ENCODE results near the gene MMP28.

MMP28 gene

DNA sequence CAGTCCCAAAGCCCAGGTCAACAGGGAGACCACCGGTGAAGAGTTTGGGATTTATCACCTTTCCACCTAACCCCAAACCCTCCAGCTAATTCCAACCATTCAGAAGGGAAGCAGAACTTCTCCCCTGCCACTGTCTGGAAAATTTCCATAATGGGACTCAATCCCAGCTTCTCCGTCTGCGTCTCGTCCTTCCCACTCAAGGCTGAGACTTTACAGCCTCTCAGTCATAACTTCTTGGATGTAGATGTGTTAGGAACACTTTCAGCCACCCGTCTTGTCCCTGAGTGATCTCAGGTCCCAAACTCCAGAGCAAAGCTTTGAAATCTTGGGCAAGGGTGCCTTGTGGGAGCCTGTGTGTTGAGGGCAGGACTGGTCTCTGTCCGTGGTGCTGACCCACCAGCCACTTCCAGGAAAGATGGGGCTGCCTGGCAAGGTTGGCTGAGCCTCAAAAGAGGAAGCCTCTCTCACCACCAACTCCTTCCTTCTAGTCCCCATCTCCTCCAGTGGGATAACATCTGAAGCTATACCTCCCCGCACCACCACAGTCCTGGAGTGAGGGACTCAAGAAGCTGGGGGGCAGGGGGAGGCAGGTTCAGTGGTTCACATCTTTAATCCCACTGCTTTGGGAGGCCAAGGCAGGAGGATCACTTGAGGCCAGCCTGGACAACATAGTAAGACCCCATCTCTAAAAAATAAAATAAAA is 51.7 kb downstream of the MMP28 start:
- ChIA-PET POLR2A (no interaction called here), CTCF (interaction anchor here (2.1 to 2.2 kb wide), 2 partner anchors 20 to 131 kb away, joined by 7 to 9 read pairs; no protein-coding TSS in a partner anchor)
- no peak for DNase-seq (ENCODE audit: extremely low spot score)
- TF ChIP-seq FOXM1 (IDR thresholded peaks at IDR 0.05; ENCODE audit: borderline replicate concordance) (no peak), ARNT (IDR thresholded peaks at IDR 0.05) (no peak), ZNF384 (IDR thresholded peaks at IDR 0.05) (no peak), SUZ12 (IDR thresholded peaks at IDR 0.05) (no peak), CTBP1 (IDR thresholded peaks at IDR 0.05; ENCODE audit: borderline replicate concordance) (no peak), NFRKB (IDR thresholded peaks at IDR 0.05) (no peak), HDGF (IDR thresholded peaks at IDR 0.05; ENCODE audit: borderline replicate concordance) (no peak), ELF4 (IDR thresholded peaks at IDR 0.05) (no peak), SP1 (IDR thresholded peaks at IDR 0.05) (no peak), LEF1 (IDR thresholded peaks at IDR 0.05; ENCODE audit: borderline replicate concordance) (no peak), FOXK2 (IDR thresholded peaks at IDR 0.05) (no peak), TARDBP (IDR thresholded peaks at IDR 0.05) (no peak), FOXA1 (IDR thresholded peaks at IDR 0.05) (no peak), L3MBTL2 (conservative IDR thresholded peaks at IDR 0.05) (no peak), BHLHE40 (IDR thresholded peaks at IDR 0.05; ENCODE audit: borderline replicate concordance) (no peak)
- TF ChIP-seq, protein P1, sequence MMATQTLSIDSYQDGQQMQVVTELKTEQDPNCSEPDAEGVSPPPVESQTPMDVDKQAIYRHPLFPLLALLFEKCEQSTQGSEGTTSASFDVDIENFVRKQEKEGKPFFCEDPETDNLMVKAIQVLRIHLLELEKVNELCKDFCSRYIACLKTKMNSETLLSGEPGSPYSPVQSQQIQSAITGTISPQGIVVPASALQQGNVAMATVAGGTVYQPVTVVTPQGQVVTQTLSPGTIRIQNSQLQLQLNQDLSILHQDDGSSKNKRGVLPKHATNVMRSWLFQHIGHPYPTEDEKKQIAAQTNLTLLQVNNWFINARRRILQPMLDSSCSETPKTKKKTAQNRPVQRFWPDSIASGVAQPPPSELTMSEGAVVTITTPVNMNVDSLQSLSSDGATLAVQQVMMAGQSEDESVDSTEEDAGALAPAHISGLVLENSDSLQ (IDR thresholded peaks at IDR 0.05), result no peak

DNA sequence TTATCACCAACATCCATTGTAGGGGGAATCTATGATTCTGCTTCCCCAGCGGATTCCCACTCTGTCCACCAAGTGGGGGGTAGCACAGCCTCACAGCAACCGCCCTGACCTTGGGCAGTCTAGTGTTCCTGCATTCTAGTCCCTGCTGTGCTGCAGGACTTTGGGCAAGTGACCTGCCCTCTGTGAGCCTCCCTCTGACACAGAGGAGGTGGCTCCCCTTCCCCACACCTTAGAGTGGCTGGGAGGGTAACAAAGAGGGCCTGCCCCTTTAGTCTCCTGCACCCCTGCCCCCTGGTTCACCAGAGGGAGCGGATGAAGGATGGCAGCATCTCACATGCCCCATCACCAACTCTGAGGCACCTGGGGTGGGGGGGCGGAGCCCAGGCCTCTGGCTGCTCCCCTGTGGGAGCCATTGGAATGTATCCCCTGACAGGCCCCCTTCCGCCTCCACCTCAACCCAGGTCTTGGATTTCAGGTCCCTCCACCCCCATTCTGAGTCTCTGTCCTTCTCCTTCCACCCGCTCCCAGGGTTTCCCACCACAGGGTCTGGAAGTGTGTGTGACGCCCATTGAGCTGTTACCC is 52.5 kb downstream of the MMP28 start:
- DNase-seq (ENCODE audit: extremely low spot score), result no peak
- CTCF ChIA-PET, result interaction anchor here (2.1 to 2.2 kb wide), 2 partner anchors 21 to 130 kb away, joined by 7 to 9 read pairs; no protein-coding TSS in a partner anchor
- POLR2A ChIA-PET, result no interaction called here
- TF ChIP-seq LEF1 (IDR thresholded peaks at IDR 0.05; ENCODE audit: borderline replicate concordance) (no peak), ZNF384 (IDR thresholded peaks at IDR 0.05) (no peak), SP1 (IDR thresholded peaks at IDR 0.05) (no peak), L3MBTL2 (conservative IDR thresholded peaks at IDR 0.05) (no peak), NFRKB (IDR thresholded peaks at IDR 0.05) (no peak), ELF4 (IDR thresholded peaks at IDR 0.05) (no peak), BHLHE40 (IDR thresholded peaks at IDR 0.05; ENCODE audit: borderline replicate concordance) (no peak), CTBP1 (IDR thresholded peaks at IDR 0.05; ENCODE audit: borderline replicate concordance) (no peak), HDGF (IDR thresholded peaks at IDR 0.05; ENCODE audit: borderline replicate concordance) (no peak), FOXA1 (IDR thresholded peaks at IDR 0.05) (no peak), SUZ12 (IDR thresholded peaks at IDR 0.05) (no peak), TARDBP (IDR thresholded peaks at IDR 0.05) (no peak), FOXK2 (IDR thresholded peaks at IDR 0.05) (no peak), FOXM1 (IDR thresholded peaks at IDR 0.05; ENCODE audit: borderline replicate concordance) (no peak), ARNT (IDR thresholded peaks at IDR 0.05) (no peak)
- TF ChIP-seq, protein P1 (IDR thresholded peaks at IDR 0.05), result no peak

DNA sequence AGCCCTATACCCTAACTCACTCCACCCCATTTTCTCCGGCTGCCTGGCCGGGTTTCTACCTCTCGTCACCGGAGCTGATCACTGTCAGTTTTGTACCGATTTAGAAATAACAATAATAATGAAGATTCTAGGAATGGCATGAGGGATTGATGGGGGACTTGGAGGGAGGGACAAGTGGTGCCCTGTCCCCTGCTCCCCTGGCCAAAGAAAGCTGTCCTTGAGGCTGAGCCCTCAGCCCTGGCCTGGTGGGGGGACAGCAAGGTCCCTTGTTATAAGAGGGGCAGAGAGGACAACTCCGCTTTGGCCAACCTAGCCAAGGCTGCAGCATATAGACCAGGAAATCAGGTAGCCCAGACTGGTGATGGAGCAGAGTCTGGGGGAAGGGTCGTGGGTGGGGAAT is 52.9 kb downstream of the MMP28 start:
- ChIA-PET CTCF (no interaction called here), POLR2A (no interaction called here)
- TF ChIP-seq ELF4 (IDR thresholded peaks at IDR 0.05), result no peak
- TF ChIP-seq SUZ12 (IDR thresholded peaks at IDR 0.05), result no peak
- TF ChIP-seq L3MBTL2 (conservative IDR thresholded peaks at IDR 0.05), result no peak
- no peak for TF ChIP-seq BHLHE40 (IDR thresholded peaks at IDR 0.05; ENCODE audit: borderline replicate concordance)
- TF ChIP-seq FOXK2 (IDR thresholded peaks at IDR 0.05), result no peak
- TF ChIP-seq LEF1 (IDR thresholded peaks at IDR 0.05; ENCODE audit: borderline replicate concordance), result no peak
- no peak for TF ChIP-seq FOXA1 (IDR thresholded peaks at IDR 0.05)
- TF ChIP-seq FOXM1 (IDR thresholded peaks at IDR 0.05; ENCODE audit: borderline replicate concordance), result no peak
- TF ChIP-seq SP1 (IDR thresholded peaks at IDR 0.05), result no peak
- no peak for DNase-seq (ENCODE audit: extremely low spot score)

DNA sequence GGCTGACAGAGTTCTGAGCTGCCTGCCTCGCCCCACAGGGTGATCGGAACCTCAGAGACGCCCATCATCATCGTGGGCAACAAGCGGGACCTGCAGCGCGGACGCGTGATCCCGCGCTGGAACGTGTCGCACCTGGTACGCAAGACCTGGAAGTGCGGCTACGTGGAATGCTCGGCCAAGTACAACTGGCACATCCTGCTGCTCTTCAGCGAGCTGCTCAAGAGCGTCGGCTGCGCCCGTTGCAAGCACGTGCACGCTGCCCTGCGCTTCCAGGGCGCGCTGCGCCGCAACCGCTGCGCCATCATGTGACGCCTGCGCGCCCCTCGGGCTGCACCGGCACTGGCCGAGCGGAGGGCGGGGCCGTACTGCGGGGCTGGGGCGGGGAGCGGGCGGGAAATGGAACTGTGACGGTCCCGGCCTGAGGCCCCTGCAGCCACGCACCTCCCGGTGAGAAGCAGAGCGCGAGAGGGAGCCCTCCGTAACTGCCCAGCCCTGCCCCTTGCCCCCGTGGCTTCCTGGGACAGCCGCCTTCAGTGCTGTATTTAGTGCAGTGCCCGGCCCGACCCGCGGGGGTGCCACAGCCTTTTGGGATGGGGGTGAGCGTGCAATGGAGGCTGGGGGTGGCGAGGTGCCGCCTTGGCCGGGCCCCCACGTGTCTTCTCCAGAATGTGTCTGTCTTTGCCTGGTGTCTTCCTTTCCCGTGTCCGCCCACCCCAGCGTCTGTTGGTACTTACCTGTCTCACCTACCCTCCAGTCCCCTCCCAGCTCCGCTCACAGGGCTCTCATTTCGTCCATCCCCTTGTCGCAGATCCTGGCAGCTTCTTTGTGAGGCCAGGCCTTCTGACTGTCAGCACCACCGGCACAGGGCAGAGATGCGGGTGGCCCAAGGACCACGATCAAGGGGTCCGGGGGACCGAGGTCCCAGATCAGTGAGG is 54.2 kb downstream of the MMP28 start:
- no peak for DNase-seq (ENCODE audit: extremely low spot score)
- no peak for TF ChIP-seq CTBP1 (IDR thresholded peaks at IDR 0.05; ENCODE audit: borderline replicate concordance)
- TF ChIP-seq HDGF (IDR thresholded peaks at IDR 0.05; ENCODE audit: borderline replicate concordance), result no peak
- TF ChIP-seq FOXK2 (IDR thresholded peaks at IDR 0.05), result no peak
- no peak for TF ChIP-seq L3MBTL2 (conservative IDR thresholded peaks at IDR 0.05)
- TF ChIP-seq ELF4 (IDR thresholded peaks at IDR 0.05), result no peak
- TF ChIP-seq, protein P1 (IDR thresholded peaks at IDR 0.05), result no peak
- TF ChIP-seq TARDBP (IDR thresholded peaks at IDR 0.05), result no peak
- TF ChIP-seq NFRKB (IDR thresholded peaks at IDR 0.05), result no peak
- TF ChIP-seq FOXA1 (IDR thresholded peaks at IDR 0.05), result no peak
- no peak for TF ChIP-seq BHLHE40 (IDR thresholded peaks at IDR 0.05; ENCODE audit: borderline replicate concordance)
- TF ChIP-seq LEF1 (IDR thresholded peaks at IDR 0.05; ENCODE audit: borderline replicate concordance), result no peak
- TF ChIP-seq ZNF384 (IDR thresholded peaks at IDR 0.05), result no peak
- TF ChIP-seq SP1 (IDR thresholded peaks at IDR 0.05), result no peak
- no peak for TF ChIP-seq ARNT (IDR thresholded peaks at IDR 0.05)
- TF ChIP-seq SUZ12 (IDR thresholded peaks at IDR 0.05), result no peak
- no peak for TF ChIP-seq FOXM1 (IDR thresholded peaks at IDR 0.05; ENCODE audit: borderline replicate concordance)
- ChIA-PET POLR2A (no interaction called here), CTCF (no interaction called here)

DNA sequence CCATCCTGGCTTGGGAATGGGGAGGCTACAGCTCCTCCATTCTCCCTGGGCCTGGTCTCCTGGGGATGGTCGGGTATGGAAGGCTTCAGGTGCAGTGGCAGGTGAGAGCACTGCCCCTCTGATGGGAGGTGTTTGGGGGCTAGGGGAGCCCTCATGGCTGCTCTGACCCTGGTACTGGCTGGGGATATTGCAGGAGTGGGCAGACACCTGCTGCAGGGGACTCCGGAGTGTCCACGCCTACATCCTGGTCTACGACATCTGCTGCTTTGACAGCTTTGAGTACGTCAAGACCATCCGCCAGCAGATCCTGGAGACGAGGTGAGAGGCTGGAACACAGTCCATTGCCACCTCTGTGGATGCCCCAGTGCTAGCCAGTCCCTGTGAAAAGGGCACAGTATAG is 55.2 kb downstream of the MMP28 start:
- no peak for DNase-seq (ENCODE audit: extremely low spot score)
- ChIA-PET CTCF (no interaction called here), POLR2A (interaction anchor here (0.8 to 1.3 kb wide), 2 partner anchors 27 to 69 kb away, joined by 3 to 4 read pairs; partner anchors contain the start of gene TAF15)

More for the DNA sequence above, 55.2 kb downstream of the MMP28 start:
- TF ChIP-seq ARNT (IDR thresholded peaks at IDR 0.05), result no peak
- no peak for TF ChIP-seq SUZ12 (IDR thresholded peaks at IDR 0.05)
